NCI-H1105 treated with DMSO at 0.1 percent for 48 hours (cell line): Measurements from ENCODE around the gene LGMN.
A peak's percentile ranks its signal among the peaks of the same experiment; 100 is the strongest.
"Not testable (repeated sequence)": the region's sequence is repeated elsewhere in the genome, so short reads cannot be mapped to it uniquely, and the experiment has no call there.

Experiments
- DNase-seq: peaks from one replicate; lab custom pipeline; 2025; lab: John Stamatoyannopoulos, UW

LGMN gene

GRCh38 chr14:92694807-92695206 is 53.6 kb downstream of the LGMN start:
- DNase-seq = no peak

- DNase-seq = no peak
These were observed 54.2 kb downstream of the LGMN start for GRCh38 chr14:92693998-92694795.

GRCh38 chr14:92692822-92693226 is 55.6 kb downstream of the LGMN start:
- peak; percentile 96 for DNase-seq

GRCh38 chr14:92690171-92691011 is 58.0 kb downstream of the LGMN start:
- DNase-seq = peak; percentile 83

GRCh38 chr14:92688434-92689375 is 59.7 kb downstream of the LGMN start:
- DNase-seq = no peak

- peak; percentile 50 for DNase-seq
These were observed 60.6 kb downstream of the LGMN start for GRCh38 chr14:92687681-92688433.

- DNase-seq = peak; percentile 78
These were observed 61.5 kb downstream of the LGMN start for GRCh38 chr14:92686900-92687427.

GRCh38 chr14:92686411-92686899 is 62.0 kb downstream of the LGMN start:
- no peak for DNase-seq

GRCh38 chr14:92685784-92686355 is 62.6 kb downstream of the LGMN start:
- no peak for DNase-seq

GRCh38 chr14:92684801-92685560 is 63.4 kb downstream of the LGMN start:
- DNase-seq = no peak

GRCh38 chr14:92683041-92683440 is 65.4 kb downstream of the LGMN start:
- no peak for DNase-seq

GRCh38 chr14:92680781-92681650 is 67.4 kb downstream of the LGMN start:
- DNase-seq = peak; percentile 26

GRCh38 chr14:92680330-92680729 is 68.1 kb downstream of the LGMN start:
- not testable (repeated sequence) for DNase-seq

GRCh38 chr14:92679246-92679645 is 69.2 kb downstream of the LGMN start:
- DNase-seq = no peak

- DNase-seq = no peak
These were observed 69.7 kb downstream of the LGMN start for GRCh38 chr14:92678766-92679165.

- no peak for DNase-seq
These were observed 70.5 kb downstream of the LGMN start for GRCh38 chr14:92677955-92678354.

GRCh38 chr14:92677087-92677668 is 71.2 kb downstream of the LGMN start:
- DNase-seq = no peak

- no peak for DNase-seq
These were observed 71.9 kb downstream of the LGMN start for GRCh38 chr14:92676403-92677086.
